Amygdala (tissue), 56 donors: ENCODE data around the gene KEL.

Experiments used
- DNase-seq, 56 donors: peaks; one replicate each; lab custom pipeline; 2025; lab: John Stamatoyannopoulos, UW

Gene KEL

GRCh38 chr7:142962991-142963390 lies 828 bp upstream of the KEL start:
- no peak for DNase-seq

DNA sequence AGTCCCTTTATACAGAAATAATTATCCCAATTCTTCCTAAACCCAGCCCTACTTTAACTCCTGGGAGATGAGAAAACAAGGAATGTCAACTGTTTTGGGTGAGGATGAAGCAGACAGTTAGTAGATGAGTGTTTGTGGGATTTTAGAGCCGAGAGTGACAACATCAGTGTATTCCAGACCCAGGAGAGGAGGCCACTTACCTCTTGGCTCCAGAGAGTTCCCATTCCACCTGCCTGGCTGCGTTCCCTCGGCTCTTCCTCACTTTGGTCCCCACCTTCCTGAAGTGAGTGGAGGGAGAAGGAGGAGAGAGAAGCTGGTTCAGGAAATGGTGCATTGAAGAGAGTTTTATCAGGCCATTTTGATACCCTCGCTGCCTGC lies 579 bp downstream of the KEL start:
- no peak for DNase-seq

GRCh38 chr7:142960955-142961512 lies 1.1 kb downstream of the KEL start:
- no peak for DNase-seq

DNA sequence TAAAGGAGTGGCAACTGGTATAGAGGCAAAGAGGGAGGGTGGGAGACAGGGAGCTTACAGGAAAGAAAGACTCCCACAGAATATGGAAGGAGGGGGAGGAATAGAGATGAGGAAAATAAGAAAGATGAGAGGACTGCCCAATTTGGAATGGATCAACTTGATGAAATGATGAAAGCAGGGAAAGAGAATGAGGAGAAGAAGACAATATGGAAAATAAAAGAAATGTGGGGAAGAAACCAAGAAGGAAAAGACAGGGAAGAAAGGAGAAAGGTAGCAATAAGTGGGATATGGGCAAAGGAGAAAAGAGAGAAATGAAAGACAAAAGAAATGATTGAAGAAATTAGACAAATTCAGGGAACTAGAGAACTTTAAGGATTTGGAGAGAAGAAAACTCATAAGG lies 3.0 kb downstream of the KEL start:
- no peak for DNase-seq

DNA sequence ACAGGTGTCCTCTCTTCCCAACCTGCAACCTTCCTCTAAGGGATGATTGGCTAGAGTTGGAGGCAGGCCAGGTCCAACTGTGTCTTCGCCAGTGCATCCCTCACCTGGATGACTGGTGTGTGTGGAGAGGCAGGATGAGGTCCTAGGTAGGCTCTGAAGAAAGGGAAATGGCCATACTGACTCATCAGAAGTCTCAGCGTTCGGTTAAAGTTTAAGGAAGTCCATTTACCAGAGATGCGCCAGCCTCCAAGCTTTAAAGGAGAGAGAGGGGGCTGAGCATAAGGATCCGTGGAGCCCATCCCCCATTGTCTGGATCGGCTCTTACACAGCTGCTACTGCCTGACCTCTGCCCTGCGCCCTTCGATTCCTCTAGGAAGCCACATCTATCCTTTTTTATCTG lies 4.4 kb downstream of the KEL start:
- DNase-seq: no peak

DNA sequence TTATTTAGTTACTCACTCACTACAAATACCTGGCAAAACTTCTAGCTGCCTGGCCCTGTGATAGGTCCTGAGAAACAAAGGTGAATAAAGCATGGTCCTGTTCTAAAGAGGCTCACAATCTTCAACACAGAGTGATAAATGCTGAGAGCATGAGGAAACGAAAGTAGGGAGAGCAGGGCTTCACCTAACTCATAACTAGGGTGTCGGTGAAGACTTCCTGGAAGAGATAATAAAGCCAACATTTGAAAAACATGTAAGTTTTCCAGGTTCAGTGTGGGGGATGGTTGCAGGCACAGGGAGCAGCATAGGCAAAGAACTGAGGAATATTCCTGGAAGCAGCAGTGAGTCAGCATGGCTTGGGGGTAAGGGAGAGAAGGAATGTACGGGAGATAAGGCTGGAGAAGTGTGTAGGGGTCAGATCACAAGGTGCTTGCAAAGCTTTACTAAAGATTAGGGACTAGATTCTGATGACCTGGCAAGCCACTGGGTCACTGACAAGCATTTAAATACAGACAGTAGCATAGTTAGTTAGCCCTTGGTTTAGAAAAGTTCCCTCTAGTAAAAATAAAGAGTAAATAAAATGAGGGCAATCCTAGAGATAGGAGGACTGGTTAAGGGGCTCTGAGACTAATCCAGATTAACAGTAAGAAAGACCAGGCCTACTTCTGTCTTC lies 5.1 kb downstream of the KEL start:
- DNase-seq: no peak

DNA sequence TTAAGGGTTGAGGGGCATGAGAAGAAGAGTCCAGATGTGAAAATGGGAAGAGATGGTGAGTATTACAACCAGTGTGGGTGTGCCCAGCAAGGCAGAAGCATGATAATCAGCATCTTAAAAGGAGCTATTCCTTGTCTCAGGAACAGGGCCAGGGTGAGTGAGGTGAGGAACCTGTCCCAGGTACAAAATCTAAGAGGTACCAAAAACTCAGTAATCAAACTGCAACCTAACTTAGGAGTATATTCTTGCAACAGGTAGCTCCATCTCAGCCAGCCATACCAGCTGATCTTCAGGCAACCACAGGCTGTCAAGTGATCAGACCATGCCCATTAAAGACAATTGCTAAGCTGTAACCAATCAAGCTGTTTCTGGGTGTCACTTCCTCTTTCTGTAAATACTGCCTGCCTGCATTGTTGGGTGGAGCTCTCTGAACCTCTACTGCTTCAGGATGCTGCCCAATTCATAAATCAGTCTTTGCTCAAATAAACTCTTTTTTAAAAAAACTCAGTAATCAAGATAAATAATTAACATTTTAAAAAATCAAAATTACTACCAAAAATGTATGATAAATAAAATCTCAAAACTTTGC lies 7.4 kb downstream of the KEL start:
- no peak for DNase-seq

GRCh38 chr7:142950235-142950634 lies 11.9 kb downstream of the KEL start:
- no peak for DNase-seq

- no peak for DNase-seq
These were observed 13.6 kb downstream of the KEL start for GRCh38 chr7:142948603-142949002.

- no peak for DNase-seq
These were observed 17.2 kb downstream of the KEL start for GRCh38 chr7:142945001-142945400.

DNA sequence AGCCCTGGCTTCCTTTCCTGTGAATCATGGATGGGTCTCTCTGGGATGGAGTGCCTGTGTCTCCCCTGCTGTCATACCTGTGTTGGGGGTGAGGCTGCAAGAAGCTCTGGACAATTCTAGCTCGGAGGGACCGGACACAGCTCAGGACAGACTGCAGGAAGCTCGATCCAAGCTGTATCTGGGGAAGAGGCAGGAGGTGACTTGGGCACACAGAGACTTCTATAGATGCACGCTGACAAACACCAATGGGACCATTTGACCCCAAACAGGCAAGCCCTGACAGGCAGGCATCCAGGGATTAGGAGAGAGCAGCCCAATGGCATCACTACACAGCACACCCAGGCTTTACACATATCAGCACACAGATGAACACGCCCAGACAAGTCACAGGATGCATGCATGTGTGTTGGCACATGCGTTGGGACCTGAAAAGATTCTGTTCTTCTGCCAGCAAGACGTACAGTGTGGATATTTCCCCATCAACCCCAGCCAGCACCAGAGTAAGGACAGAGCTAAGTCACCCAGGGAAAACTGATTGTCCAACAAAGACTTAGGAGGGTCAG lies 18.4 kb downstream of the KEL start:
- DNase-seq: no peak

- no peak for DNase-seq
These were observed 19.4 kb downstream of the KEL start for GRCh38 chr7:142942746-142943145.

- no peak for DNase-seq
These were observed 20.6 kb downstream of the KEL start for GRCh38 chr7:142941541-142941940.

DNA sequence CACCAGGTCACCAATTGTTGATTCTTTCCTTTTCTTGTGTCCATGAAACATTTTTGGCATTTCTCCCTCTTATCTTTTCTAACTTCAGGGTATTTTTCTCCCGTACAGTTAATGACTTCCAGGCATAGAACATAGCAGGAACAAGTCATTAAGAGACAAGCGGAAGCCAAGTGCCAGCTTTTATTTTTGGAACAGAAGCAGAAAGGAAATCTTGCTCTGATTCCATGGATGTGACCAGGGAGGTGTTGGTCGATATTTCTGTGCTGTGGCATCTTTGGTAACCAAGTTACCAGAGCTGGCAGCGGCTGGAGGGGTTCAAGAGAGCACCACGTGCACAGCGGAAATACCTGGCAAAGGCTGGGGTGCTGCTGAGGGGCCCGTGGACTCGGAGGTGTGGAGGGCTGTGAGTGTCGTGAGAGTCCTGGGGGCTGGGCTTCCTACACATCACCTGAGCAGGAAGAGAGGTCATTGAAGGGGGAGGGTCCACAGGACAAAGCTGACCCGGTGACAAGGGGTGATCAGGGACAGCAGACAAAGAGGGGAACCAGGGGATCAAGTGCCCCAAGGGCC lies 21.1 kb downstream of the KEL start:
- no peak for DNase-seq

- no peak for DNase-seq
These were observed 22.8 kb downstream of the KEL start, which contains the start of gene LLCFC1 for GRCh38 chr7:142939226-142939910. LLCFC1 (plus strand) TSS chr7:142939484; CDS start chr7:142939622, 138 bp downstream.

GRCh38 chr7:142938611-142939010 lies 23.6 kb downstream of the KEL start:
- no peak for DNase-seq

DNA sequence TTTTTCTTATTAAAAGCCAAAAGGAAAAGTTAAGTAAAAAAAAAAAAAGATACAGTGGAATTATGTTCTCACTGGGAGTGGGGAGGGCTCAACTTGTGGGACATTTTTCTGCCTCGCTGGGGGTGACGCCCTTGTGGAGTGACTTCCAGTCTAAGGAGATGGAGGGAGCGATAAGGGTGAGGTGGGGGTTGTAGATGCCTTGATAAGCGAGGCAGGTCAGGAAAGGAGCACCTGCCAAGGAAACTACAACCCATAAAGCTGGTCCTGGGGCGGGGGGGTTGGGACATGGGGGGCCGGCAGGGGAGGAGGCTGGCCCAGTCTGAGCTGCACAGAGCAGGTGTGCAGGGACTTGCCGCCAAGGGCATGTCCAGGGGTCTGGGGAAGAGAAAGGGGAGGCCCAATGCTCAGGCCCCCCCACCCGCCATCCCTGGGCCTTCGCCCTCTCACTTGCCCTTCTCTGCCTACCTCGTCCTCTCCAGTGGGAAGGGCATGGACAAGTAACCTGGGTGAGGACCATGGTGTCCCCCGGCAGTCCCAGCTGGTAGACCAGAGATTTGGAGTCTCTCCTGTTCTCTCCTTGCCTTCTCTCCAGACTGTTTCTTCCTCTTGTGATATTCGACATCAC lies 26.1 kb downstream of the KEL start:
- DNase-seq: no peak

- DNase-seq: no peak
These were observed 28.1 kb downstream of the KEL start for GRCh38 chr7:142934056-142934455.

DNA sequence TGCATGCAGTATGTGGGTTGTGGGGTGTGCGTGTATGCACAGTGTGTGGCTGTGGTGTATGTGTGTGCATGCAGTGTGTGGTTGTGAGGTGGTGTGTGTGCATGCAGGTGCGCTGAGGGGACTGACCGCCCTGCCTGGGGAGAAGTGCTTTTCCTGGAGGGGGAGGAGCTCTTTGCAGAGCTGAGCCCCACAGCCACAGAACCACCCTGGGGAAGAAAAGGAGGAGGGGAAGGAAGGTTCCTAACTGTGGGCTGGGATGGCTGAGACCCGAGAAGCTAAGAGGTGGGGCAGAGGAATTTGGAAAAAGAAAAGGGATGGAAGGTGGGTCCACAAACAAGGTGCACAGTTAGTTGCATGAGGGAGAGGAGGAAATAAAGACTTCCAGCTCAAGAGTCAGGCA lies 28.5 kb downstream of the KEL start, which contains the start of gene TRPV5:
Gene TRPV5 (minus strand): TSS at position 123 of the 400 bp plus-strand sequence. CDS start 287 bp downstream, outside the sequence.
- no peak for DNase-seq

DNA sequence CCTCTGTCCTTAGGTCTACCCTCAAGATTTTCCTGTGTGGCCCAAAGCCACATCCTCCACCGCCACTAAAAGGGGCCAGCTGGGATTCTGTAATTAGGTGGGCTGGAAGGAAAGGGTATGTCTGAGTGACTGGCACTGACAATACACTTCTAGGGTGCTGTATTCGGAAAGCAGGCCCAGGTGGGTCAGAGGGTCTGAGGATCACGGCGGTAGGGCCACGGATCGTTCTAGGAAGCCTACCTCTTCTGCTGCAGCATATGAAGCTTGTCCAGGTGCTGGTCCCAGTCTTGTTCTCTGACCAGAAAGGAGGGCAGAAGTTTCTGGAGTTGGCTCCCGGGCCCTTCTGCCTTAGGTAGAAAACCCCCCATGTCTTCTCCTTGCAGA lies 29.1 kb downstream of the KEL start:
- DNase-seq: no peak
